Peyer's patch (tissue), 4 donors: ENCODE data around the gene TTC28.
"Not testable (repeated sequence)": the region's sequence is repeated elsewhere in the genome, so short reads cannot be mapped to it uniquely, and the experiment has no call there.

Experiments
- CTCF ChIP-seq, 6 experiments: fragments of 450-650 bp in 4 of 6; fragments of 200-600 bp in 2 of 6; sonication (generic) in 1 of 6; IDR thresholded peaks; one replicate each; pipeline ENCODE4 v1.5.1; 2017 to 2019; ENCODE audit warnings: antibody characterized with exemption in 6 of 6, mild to moderate bottlenecking in 3 of 6, moderate library complexity in 1 of 6
- POLR2A ChIP-seq, 2 donors: fragments of 450-650 bp; IDR thresholded peaks; one replicate each; pipeline ENCODE4 v1.5.1; 2017; ENCODE audit warnings: antibody characterized with exemption in 2 of 2, mild to moderate bottlenecking in 2 of 2, moderate library complexity in 2 of 2

- not testable (repeated sequence) for TF ChIP-seq CTCF, POLR2A (IDR thresholded peaks at IDR 0.05)
Measured at GRCh38 chr22:28678778-28679610, 646 bp downstream of the TTC28 start.
